Measurements from ENCODE around the gene CNTNAP2.
"Not testable (repeated sequence)": the region's sequence is repeated elsewhere in the genome, so short reads cannot be mapped to it uniquely, and the experiment has no call there.

CNTNAP2 gene

GRCh38 chr7:148395352-148395811, 2278.8 kb downstream of the CNTNAP2 start:
- no peak for DNase-seq

DNA sequence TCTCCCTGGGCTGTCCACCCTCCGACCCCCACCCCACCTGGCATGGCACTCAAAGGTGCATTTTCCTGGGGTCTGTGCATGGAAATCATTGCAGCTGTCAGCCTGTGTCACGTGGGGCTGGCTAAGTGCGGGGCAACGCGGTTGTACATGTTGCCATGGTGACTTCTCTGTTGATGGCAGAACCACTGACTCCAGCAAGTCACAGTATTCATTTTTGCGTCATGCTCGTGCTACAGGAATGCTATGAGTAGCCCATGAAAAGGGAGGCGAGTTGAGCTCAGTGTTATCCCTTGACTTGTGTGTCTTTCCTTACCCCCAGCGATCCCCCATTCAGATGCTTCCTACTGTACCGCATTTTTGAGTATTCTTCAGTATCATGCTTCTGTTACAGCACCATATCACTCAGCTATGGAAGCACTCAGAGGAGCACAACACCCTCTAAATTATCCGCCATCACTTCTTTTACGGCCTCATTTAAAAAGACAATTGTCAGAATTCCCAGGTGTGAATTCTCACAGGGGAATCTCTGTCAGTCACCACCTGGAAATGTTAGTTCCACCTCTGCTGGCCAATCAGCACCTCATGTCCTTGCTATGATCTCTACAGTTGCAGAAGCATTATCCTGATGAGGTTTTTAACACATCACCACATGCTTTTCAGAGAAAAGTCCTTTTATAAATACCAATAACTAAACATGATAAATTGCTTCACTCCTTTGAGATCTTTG, 2279.6 kb downstream of the CNTNAP2 start:
- DNase-seq, result no peak

DNA sequence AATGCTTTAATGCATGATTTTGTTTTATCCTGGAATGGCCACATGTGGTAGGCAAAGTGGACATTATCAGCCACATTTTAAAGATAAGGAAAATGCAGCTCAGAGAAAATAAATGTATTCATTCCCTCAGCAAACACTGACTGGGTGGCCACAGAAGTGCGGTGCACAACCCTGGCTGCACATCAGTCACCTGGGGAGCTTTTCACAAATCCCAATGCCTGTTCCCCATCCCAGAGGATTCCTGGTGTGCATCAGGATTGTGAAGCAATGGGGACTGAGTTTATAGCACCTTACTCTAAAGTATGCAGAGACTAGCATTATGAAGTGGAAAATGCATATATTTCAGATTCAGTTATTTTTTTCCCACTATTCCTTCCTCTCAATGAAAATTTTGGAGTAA, 2280.5 kb downstream of the CNTNAP2 start:
- DNase-seq, result no peak

GRCh38 chr7:148397551-148397950, 2280.9 kb downstream of the CNTNAP2 start:
- no peak for DNase-seq

DNA sequence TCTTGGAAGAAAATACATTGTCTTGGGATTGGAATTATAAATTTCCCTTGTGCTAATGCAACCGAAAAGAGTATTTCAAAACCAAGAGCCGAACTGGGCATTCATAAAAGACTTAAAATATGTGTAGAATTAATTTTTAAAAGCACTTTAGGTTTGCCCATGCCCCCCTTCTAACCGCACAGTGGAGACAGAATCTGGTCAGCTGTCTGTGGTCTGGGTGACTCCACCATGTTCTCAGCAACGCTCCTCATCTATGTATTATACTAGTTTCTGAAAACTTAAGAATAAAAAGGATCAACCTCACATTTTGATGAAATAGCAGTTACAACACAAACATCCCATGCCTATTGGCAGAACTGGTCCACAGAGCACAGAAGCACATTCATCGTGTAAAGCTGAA, 2281.4 kb downstream of the CNTNAP2 start:
- DNase-seq, result no peak

DNA sequence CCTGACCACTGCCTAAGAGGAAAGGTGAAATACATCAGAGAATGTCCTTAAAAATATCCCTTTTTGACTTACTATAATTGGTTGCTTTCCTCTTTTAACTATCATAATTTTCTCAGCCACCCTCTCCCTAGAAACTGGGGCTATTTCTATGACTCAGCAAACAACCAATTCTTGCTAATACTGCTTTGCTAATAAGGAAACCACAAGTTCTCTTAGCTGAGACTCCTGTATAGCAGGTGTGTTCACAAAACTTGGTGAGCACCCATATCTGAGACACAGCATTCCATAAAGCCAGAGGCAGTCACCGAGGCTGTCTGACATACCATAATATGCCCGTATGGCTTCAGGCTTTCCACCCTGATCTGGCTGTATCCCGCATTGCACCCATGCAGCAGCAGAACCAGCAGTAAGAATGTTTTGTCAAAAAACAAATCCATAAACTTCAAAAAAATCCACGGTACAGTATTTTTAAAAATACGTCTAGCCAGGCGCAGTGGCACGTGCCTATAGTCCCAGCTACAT, 2282.3 kb downstream of the CNTNAP2 start:
- no peak for DNase-seq

DNA sequence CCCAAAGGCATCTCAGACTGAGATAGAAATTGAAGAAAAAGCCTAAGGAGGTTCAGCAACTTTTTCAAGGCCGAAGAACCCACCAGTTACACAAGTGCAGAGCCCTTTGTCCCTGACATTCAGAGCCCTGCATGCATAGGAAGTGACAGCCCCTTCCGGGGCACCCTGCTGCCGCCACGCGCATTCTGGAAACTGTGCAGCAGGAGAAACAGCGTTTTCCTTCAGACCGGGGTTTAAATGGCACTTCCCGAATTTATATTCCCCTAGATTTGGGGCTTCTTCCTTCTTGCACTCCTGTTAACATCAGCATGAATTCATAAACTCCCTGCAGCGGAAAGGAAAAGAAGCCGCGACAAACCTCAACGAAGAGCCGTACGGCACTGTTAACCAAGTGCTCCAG, 2283.5 kb downstream of the CNTNAP2 start:
- DNase-seq, result no peak

- no peak for DNase-seq
These were observed 2285.6 kb downstream of the CNTNAP2 start for GRCh38 chr7:148402159-148402558.

DNA sequence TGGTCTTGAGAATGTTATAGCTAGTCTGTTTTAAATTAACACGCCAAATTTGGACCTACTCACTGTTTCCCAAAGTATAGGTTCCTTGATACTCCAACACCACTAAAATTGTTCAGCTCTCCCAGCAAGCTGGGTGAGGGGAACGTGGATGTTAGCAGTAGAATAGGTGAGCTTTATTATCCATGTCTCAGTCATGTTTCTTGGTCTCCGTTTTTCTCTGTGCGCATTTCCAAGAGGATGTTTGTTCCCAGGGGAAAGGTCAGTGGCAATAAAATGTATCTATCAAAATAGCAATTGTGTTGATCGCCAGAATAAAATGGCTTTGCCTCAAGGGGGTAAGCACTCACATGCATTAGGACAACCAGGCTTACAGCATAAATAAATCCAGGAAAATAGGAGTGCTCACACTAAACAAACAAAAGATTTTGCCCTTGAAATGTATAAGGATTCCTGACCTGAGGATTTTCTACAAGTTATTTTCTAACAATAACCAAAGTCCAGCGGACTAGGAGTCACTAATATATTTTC, 2286.9 kb downstream of the CNTNAP2 start:
- no peak for DNase-seq

- no peak for DNase-seq
These were observed 2291.7 kb downstream of the CNTNAP2 start for GRCh38 chr7:148408307-148408706.

- no peak for DNase-seq
These were observed 2294.3 kb downstream of the CNTNAP2 start for GRCh38 chr7:148410905-148411304.

DNA sequence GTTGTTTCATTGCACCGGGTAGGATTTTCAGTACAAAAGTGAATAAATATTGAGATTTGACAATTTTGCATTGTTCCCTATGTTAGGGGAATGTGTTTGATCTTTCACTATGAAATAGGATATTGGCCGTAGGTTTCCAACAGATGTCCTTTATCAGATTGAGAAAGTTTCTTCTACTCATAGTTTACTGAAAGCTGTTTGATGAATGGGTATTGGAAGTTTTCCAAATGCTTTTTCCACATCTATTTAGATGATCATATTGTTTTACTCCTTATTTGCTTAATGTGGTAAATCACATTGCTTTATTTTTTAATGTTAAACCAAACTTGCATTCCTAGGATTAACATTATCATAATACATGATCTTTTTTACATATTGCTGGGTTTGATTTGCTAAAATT, 2296.1 kb downstream of the CNTNAP2 start:
- no peak for DNase-seq

DNA sequence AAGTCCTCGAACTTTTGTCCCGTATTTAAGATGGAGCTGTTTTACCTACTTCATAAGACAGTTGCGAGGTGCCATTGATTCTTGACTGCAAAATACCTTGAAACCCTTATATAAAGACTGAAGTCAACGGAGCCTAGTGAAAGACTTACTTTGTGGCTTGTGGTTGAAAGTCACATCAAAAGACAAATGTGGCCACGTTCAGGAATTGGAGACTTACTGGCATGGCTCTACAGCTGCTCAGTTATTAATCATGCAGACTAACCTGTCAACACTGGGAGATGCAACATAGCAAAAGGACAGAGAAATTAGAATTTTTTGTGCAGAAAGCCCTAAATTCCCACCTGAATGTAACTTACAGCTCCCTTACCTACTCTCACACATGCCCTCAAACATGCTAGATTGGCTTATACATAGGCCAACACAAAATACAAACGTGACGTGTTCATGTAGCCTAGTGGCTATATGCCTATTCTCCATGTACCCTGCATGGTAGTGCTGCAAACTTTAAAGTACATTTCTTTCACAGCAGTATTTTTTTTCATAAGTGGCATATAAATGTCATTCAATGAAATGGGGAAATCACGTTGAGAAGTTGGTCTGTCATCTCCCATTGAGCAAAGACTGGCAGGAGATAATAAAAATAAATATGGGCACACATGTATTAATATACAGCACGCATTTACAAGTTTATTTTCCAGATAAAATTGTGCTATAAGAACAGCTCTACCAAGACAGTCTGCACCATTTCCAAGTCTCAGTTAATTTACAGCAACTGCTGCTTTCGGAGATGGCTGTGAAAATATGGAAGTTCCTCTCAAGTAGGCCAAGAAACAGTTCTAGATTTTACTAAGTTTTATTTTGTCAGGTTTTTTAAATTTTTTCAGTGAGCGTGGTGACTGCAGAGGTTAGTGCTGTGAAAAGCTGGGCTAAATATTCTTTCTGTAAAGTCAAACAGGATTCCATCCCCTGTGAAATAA, 2303.5 kb downstream of the CNTNAP2 start:
- DNase-seq, result no peak

DNA sequence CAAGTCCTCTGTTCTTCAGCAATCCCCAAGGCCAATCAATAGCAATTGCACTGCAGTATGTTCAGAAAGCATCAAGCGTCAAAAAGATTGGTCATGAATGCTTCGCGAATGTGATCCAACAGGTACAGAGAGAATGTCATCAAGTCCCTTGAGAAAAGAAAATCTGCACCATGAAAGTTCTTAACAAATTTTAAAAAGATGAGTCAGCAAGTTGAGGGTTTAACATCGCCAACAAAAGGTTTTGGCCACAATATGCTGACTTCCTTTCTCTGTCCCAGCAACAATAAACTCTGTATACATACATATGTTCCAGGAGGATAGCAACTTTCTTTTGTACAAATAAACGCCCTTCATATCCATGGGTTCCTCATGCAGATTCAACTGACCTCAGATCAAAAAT, 2305.4 kb downstream of the CNTNAP2 start:
- DNase-seq, result no peak

DNA sequence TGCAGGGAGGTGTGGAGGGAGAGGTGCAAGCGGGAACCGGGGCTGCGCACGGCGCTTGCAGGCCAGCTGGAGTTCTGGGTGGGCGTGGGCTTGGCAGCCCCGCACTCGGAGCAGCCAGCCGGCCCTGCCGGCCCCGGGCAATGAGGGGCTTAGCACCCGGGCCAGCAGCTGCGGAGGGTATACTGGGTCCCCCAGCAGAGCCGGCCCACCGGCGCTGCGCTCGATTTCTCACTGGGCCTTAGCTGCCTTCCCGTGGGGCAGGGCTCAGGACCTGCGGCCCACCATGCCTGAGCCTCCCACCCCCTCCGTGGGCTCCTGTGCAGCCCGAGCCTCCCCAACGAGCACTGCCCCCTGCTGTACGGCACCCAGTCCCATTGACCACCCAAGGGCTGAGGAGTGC, 2309.8 kb downstream of the CNTNAP2 start:
- not testable (repeated sequence) for DNase-seq

GRCh38 chr7:148430690-148431089, 2314.1 kb downstream of the CNTNAP2 start:
- DNase-seq, result not testable (repeated sequence)

DNA sequence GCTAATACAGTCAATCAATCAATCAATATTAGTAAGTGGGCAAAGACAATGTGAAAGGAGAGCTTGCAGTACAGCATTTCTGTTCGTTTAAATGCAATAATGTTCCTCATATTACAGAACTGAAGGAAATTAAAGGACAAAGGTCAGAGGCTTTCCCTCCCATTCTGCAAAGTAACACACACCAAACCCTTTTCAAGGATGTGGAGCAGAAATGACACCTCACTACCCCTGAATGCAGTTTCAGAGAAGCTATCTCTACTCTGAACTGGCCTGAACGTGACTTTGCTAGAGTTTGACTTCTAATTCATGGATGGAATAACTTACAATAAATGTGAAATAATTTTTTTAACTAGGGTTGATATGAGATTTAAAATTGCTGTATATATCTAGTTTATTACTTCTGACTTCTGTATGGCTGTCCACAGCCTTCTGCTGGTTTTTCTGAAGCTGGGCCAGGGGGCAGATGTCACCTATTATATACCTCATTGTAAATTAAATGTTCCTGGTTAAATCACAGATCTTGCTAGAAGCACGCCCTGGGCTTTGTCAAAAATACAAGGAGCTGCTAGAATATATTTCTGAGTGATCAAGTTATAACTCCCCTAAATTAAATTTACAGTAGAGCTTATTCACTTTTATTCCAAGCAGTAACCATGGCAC, 2317.1 kb downstream of the CNTNAP2 start:
- no peak for DNase-seq

- DNase-seq, result no peak
These were observed 2317.7 kb downstream of the CNTNAP2 start for GRCh38 chr7:148434181-148434757.

DNA sequence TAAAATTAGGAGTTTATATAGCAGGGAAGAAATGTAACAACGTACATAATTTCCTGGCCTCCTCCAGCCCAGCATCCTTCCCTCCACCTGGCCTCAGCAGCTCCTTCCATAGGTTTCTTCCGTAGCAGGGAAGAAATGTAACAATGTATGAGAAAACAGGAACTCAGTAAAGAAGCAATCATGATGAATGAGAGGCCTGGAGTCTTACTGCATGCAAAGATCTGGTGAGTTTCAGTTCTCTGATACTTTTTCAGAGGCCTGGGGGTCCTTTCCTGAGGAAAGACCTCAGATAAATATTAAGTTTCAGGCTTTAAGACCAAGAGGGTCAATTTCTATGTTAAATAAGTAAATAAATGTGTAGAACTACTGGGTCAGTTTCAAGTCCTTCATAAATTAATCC, 2318.3 kb downstream of the CNTNAP2 start:
- DNase-seq, result no peak

DNA sequence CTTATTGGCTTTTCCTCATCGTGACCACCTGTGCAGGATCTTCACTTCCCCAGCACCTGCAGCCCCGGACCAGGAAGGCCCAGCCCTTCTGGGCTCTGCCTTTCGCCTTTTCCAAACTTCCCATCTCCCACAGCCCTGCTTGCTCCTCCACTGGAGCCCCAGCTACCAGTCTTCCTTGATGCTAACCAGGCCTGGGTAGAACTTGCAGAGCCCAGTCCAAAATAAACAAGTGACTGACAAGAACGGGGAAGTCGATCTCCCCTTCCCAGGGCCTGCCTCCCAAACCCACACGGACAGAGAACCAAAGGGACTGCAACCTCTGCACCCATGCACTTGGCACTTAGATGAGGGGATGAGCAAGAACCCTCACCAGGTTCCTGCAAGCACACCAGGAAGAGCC, 2319.1 kb downstream of the CNTNAP2 start:
- no peak for DNase-seq

GRCh38 chr7:148436135-148436534, 2319.5 kb downstream of the CNTNAP2 start:
- DNase-seq, result no peak

DNA sequence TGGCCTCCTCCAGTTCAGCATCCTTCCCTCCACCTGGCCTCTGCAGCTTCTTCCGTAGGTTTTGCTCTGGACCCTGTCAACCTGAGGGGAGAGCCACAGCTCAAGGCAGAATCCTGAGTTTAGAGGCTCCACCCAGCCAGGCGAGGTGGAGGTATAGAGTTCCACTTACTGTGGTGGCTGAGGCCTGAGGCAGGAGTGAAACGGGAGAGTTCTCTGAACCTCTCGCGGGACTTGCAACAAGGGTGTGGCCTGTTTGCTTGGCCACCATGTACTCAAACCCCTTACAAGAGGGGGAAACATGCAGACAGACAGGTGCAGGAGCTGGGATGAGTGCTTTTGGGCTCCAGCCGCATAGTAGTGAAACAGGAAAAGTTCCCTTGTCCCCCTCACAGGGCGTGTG, 2320.0 kb downstream of the CNTNAP2 start:
- DNase-seq, result no peak

GRCh38 chr7:148437043-148437442, 2320.4 kb downstream of the CNTNAP2 start:
- DNase-seq, result no peak

Data from NCI-H1930 (cell line).